ENCODE results near the gene TPM4.

The TPM4 gene

GRCh38 chr19:16134510-16134909, 58.2 kb downstream of the TPM4 start:
- H3K4me1 Mint-ChIP-seq (ENCODE audit: low read depth): no peaks in the 10 kb centered on the region
- no peak overlapping the region for H3K27ac Mint-ChIP-seq
- no peaks in the 10 kb centered on the region for H3K9me3 Mint-ChIP-seq
- no peaks in the 10 kb centered on the region for H3K27me3 Mint-ChIP-seq
- no peak overlapping the region for H3K4me3 Mint-ChIP-seq
- peaks cover 57% of the 10 kb centered on the region for H3K36me3 Mint-ChIP-seq (ENCODE audit: low read depth)
- no peak for DNase-seq

- no peak for DNase-seq
- Mint-ChIP-seq H3K27me3 (no peaks in the 10 kb centered on the region), H3K9me3 (no peaks in the 10 kb centered on the region), H3K36me3 (ENCODE audit: low read depth) (peaks cover 46% of the 10 kb centered on the region), H3K27ac (peak overlapping the region; percentile 38), H3K4me3 (no peak overlapping the region), H3K4me1 (ENCODE audit: low read depth) (peaks cover 3% of the 10 kb centered on the region)
Measured at GRCh38 chr19:16135430-16136127, 59.3 kb downstream of the TPM4 start.

GRCh38 chr19:16136185-16136999, 60.1 kb downstream of the TPM4 start:
- no peak for DNase-seq
- Mint-ChIP-seq H3K9me3 (no peaks in the 10 kb centered on the region), H3K36me3 (ENCODE audit: low read depth) (peaks cover 38% of the 10 kb centered on the region), H3K27ac (no peak overlapping the region), H3K27me3 (no peaks in the 10 kb centered on the region), H3K4me1 (ENCODE audit: low read depth) (peaks cover 5% of the 10 kb centered on the region), H3K4me3 (no peak overlapping the region)

GRCh38 chr19:16139752-16140151, 63.5 kb downstream of the TPM4 start:
- H3K4me1 Mint-ChIP-seq (ENCODE audit: low read depth): peaks cover 21% of the 10 kb centered on the region

GRCh38 chr19:16141043-16141442, 64.7 kb downstream of the TPM4 start:
- Mint-ChIP-seq H3K27ac (peak overlapping the region; percentile 8), H3K4me1 (ENCODE audit: low read depth) (peaks cover 31% of the 10 kb centered on the region), H3K4me3 (no peak overlapping the region), H3K9me3 (no peaks in the 10 kb centered on the region), H3K27me3 (no peaks in the 10 kb centered on the region), H3K36me3 (ENCODE audit: low read depth) (peaks cover 7% of the 10 kb centered on the region)
- DNase-seq: no peak

More at GRCh38 chr19:16139752-16140151, 63.5 kb downstream of the TPM4 start:
- no peak for DNase-seq
- Mint-ChIP-seq H3K27me3 (no peaks in the 10 kb centered on the region), H3K27ac (no peak overlapping the region), H3K36me3 (ENCODE audit: low read depth) (peaks cover 11% of the 10 kb centered on the region), H3K4me3 (no peak overlapping the region), H3K9me3 (no peaks in the 10 kb centered on the region)

GRCh38 chr19:16142032-16142580, 65.8 kb downstream of the TPM4 start:
- H3K27me3 Mint-ChIP-seq: no peaks in the 10 kb centered on the region
- H3K9me3 Mint-ChIP-seq: no peaks in the 10 kb centered on the region
- peaks cover 37% of the 10 kb centered on the region for H3K4me1 Mint-ChIP-seq (ENCODE audit: low read depth)
- DNase-seq: no peak
- peaks cover 10% of the 10 kb centered on the region for H3K36me3 Mint-ChIP-seq (ENCODE audit: low read depth)
- no peak overlapping the region for H3K27ac Mint-ChIP-seq
- no peak overlapping the region for H3K4me3 Mint-ChIP-seq

- Mint-ChIP-seq H3K27ac (peak within 1 kb of the TSS; percentile 92), H3K27me3 (no peaks in the 10 kb centered on the region), H3K4me3 (peak within 1 kb of the TSS; percentile 86), H3K9me3 (no peaks in the 10 kb centered on the region), H3K4me1 (ENCODE audit: low read depth) (peaks cover 37% of the 10 kb centered on the region), H3K36me3 (ENCODE audit: low read depth) (peaks cover 10% of the 10 kb centered on the region)
- DNase-seq: peak; percentile 80
Measured at GRCh38 chr19:16143399-16144215, 67.3 kb downstream of the TPM4 start, which contains the start of gene HSH2D. Gene HSH2D, plus strand, starts transcription at chr19:16143685. Its CDS starts 5,066 bp downstream, at chr19:16148751.

GRCh38 chr19:16144216-16144581, 67.9 kb downstream of the TPM4 start:
- no peaks in the 10 kb centered on the region for H3K9me3 Mint-ChIP-seq

GRCh38 chr19:16146112-16146511, 69.8 kb downstream of the TPM4 start:
- DNase-seq: no peak
- Mint-ChIP-seq H3K36me3 (ENCODE audit: low read depth) (peaks cover 30% of the 10 kb centered on the region), H3K9me3 (no peaks in the 10 kb centered on the region), H3K4me1 (ENCODE audit: low read depth) (peaks cover 34% of the 10 kb centered on the region), H3K27me3 (no peaks in the 10 kb centered on the region), H3K27ac (no peak overlapping the region), H3K4me3 (no peak overlapping the region)

More at GRCh38 chr19:16144216-16144581, 67.9 kb downstream of the TPM4 start:
- Mint-ChIP-seq H3K27ac (peak overlapping the region; percentile 92), H3K4me3 (peak overlapping the region; percentile 86), H3K4me1 (ENCODE audit: low read depth) (peaks cover 38% of the 10 kb centered on the region), H3K36me3 (ENCODE audit: low read depth) (peaks cover 15% of the 10 kb centered on the region), H3K27me3 (no peaks in the 10 kb centered on the region)
- DNase-seq: no peak

- Mint-ChIP-seq H3K4me3 (no peak overlapping the region), H3K36me3 (ENCODE audit: low read depth) (peaks cover 44% of the 10 kb centered on the region), H3K4me1 (ENCODE audit: low read depth) (peaks cover 27% of the 10 kb centered on the region), H3K9me3 (no peaks in the 10 kb centered on the region), H3K27me3 (no peaks in the 10 kb centered on the region), H3K27ac (peak overlapping the region; percentile 52)
- DNase-seq: no peak
Measured at GRCh38 chr19:16148443-16149229, 72.3 kb downstream of the TPM4 start.
